Neutrophil (primary cell): ENCODE measurements around the gene VEGFD.
"Not testable (repeated sequence)": the region's sequence is repeated elsewhere in the genome, so short reads cannot be mapped to it uniquely, and the experiment has no call there.

Source experiments
- H3K27ac ChIP-seq: fragments of 200-600 bp; sonication (generic); 2 replicates; pipeline ENCODE4 v1.5.1; 2016; ENCODE audit warnings: mild to moderate bottlenecking, moderate library complexity
- H3K27me3 ChIP-seq: fragments of 200-600 bp; sonication (generic); 2 replicates; pipeline ENCODE4 v1.6.0; 2016; ENCODE audit warnings: mild to moderate bottlenecking
- H3K36me3 ChIP-seq: fragments of 200-600 bp; sonication (generic); 2 replicates; pipeline ENCODE4 v1.5.1; 2017
- H3K4me1 ChIP-seq, 2 experiments: fragments of 200-600 bp in 1 of 2; sonication (generic) in 1 of 2; 1 replicate in 1 of 2; 2 replicates in 1 of 2; pipeline versions ENCODE4 v1.5.1 to v1.6.1; 2013 to 2016; ENCODE audit warnings: low read depth in 1 of 2, low read length in 1 of 2, mild to moderate bottlenecking in 1 of 2, moderate library complexity in 1 of 2; ENCODE audit not compliant: control insufficient read depth in 1 of 2, insufficient read depth in 1 of 2
- H3K4me3 ChIP-seq, 2 experiments: fragments of 200-600 bp in 1 of 2; sonication (generic) in 1 of 2; 1 replicate in 1 of 2; 2 replicates in 1 of 2; pipeline ENCODE4 v1.5.1; 2013 to 2016; ENCODE audit warnings: low read depth in 1 of 2, low read length in 1 of 2, mild to moderate bottlenecking in 1 of 2, moderate library complexity in 1 of 2
- H3K9me3 ChIP-seq: fragments of 200-600 bp; sonication (generic); 2 replicates; pipeline ENCODE4 v1.5.1; 2016
- TF ChIP-seq, protein P1 (sequence below): fragments of 200-600 bp; sonication (generic); IDR thresholded peaks from 2 replicates; pipeline ENCODE4 v1.5.1; 2016; ENCODE audit warnings: antibody characterized with exemption

VEGFD gene

DNA sequence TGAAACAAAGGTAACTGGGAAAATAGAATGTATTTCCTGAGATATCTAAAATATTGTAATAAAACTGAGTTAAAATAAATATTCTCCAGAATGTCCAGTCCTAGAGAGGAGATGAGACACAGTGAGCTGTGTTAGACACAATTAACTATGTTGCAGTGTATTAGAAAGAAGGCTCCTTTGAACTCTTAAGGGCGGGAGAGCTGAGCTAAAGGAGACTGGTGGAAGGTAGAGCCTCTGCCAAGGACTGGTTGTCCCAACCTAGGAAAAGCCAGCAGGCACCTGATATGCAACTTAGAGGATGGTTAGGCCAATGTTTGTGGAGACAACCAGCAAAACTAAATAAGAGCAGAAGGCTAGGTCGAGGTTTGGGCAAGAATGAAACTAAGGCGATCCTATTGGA lies 73.1 kb downstream of the VEGFD start:
- no peak overlapping the region for H3K27ac ChIP-seq
- no peaks in the 10 kb centered on the region for H3K4me1 ChIP-seq
- H3K27me3 ChIP-seq: no peaks in the 10 kb centered on the region
- H3K4me3 ChIP-seq: no peak overlapping the region
- TF ChIP-seq, protein P1, sequence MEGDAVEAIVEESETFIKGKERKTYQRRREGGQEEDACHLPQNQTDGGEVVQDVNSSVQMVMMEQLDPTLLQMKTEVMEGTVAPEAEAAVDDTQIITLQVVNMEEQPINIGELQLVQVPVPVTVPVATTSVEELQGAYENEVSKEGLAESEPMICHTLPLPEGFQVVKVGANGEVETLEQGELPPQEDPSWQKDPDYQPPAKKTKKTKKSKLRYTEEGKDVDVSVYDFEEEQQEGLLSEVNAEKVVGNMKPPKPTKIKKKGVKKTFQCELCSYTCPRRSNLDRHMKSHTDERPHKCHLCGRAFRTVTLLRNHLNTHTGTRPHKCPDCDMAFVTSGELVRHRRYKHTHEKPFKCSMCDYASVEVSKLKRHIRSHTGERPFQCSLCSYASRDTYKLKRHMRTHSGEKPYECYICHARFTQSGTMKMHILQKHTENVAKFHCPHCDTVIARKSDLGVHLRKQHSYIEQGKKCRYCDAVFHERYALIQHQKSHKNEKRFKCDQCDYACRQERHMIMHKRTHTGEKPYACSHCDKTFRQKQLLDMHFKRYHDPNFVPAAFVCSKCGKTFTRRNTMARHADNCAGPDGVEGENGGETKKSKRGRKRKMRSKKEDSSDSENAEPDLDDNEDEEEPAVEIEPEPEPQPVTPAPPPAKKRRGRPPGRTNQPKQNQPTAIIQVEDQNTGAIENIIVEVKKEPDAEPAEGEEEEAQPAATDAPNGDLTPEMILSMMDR: no peak
- no peaks in the 10 kb centered on the region for H3K36me3 ChIP-seq
- H3K9me3 ChIP-seq: no peaks in the 10 kb centered on the region

DNA sequence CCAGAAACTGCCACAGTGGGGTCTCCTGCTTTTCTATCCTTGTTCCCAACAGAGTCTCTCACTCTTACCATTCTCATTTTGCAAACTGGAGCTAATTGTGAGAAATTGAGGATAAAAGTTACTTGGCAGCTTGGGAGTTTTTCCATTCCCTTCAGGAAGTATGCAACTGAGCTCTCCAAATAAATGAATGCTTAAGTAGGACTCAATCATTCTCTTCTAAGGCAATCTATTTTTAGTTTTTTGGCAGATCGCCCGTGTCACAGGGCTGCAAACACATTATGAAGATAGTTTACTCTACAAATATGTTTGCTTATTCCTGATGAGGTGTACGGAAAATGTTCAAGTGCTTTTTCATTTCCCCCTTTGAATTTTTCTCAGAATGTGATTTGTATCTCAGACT lies 74.1 kb downstream of the VEGFD start:
- Histone ChIP-seq H3K27ac (no peak overlapping the region), H3K36me3 (no peaks in the 10 kb centered on the region), H3K27me3 (no peaks in the 10 kb centered on the region), H3K4me3 (no peak overlapping the region), H3K4me1 (no peaks in the 10 kb centered on the region), H3K9me3 (no peaks in the 10 kb centered on the region)
- TF ChIP-seq, protein P1: no peak

DNA sequence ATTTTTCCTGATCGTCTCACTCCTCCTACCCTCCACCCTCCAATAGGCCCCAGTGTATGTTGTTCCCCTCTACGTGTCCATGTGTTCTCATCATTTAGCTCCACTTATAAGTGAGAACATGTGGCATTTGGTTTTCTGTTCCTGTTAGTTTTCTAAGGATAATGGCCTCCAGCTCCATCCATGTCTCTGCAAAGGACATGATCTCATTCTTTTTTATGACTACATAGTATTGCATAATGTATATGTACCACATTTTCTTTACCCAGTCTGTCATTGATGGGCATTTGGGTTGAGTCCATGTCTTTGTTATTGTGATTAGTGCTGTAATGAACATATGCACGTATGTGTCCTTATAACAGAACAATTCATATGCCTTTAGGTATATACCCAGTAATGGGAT lies 78.3 kb downstream of the VEGFD start:
- not testable (repeated sequence) for H3K36me3 ChIP-seq, H3K4me1 ChIP-seq, H3K27ac ChIP-seq, H3K9me3 ChIP-seq, H3K4me3 ChIP-seq, H3K27me3 ChIP-seq

DNA sequence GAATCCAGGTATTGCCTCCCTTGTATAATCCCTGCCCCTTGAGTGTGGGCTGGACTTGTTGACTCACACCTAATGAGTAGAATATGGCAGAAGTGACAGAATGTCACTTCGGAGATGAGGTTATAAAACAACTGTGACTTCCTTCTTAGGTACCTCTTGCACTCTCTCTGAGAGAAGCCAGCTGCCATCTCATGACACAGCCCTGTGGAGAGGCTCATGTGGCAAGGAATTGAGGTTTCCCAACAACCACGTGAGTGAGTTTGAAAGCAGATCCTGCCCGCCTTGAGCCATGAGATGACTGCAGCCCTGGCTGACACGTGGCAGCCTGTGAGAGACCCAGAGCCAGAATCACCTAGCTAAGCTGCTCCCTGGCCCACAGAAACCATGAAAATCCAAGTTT lies 82.3 kb downstream of the VEGFD start:
- Histone ChIP-seq H3K4me3 (no peak overlapping the region), H3K36me3 (no peaks in the 10 kb centered on the region), H3K9me3 (no peaks in the 10 kb centered on the region), H3K27ac (no peak overlapping the region), H3K4me1 (peaks cover 0 to 5% of the 10 kb centered on the region in 2 experiments), H3K27me3 (no peaks in the 10 kb centered on the region)
- TF ChIP-seq, protein P1: no peak

DNA sequence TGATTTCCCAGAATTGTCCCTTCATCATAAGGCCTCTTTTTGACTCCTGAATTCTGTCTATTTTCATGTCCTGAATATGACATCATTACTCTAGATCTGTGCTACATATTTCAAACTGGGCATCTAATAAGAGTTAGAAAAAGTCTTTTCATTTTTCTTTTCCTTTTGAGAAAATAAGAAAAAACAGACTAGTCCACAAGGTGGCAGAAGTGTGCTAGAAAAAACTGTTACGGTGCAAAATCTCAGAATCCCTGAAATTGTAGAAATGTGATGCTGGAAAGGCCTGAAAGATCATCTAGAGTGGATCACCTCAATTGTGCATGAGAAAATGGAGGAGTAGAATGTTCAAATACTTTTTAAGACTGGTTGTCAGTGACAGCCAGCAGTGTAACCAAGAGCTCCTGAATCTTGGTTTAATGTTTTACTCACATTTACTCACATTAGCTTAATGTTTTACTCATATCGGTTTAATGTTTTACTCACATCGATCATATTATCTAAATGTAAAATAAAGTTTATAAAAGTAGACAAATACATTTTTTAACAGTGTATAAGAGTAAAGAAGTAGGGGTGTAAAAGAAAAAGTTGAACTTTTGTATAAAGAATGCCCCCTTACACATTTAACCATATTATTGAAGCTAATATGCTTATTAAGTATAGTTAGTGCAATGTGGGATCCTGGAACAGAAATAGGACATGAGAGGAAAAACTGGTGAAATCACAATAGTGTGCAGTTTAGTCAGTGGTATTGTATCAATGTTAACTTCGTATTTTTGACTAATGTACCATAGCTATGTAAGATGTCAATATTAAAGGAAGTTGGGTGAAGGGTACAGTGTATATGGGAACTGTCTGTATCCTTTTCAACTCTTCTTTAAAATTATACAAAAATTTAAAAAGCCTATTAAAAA lies 84.0 kb downstream of the VEGFD start:
- H3K4me1 ChIP-seq: peaks cover 0 to 5% of the 10 kb centered on the region in 2 experiments
- TF ChIP-seq, protein P1: no peak

DNA sequence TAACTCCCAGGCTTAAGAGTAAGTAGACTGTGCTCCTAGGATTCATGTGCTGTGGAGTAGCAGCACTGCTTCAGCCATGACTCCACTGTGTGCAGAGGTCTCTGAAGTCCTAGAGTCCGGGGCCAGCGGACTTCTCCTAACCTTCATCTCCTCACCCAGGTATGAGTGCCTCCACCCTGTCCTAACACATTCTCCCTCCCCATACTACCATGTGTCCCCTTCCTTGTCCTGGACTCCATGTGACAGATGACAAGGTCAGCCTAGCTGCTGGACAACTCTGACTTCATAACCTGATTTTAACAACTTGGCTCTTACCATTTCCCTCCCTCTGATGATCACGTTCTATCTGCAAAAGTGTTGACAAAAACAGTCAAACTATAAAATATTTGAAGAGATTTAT lies 85.4 kb downstream of the VEGFD start:
- TF ChIP-seq, protein P1: no peak
- no peaks in the 10 kb centered on the region for H3K36me3 ChIP-seq

More for the DNA sequence above, 84.0 kb downstream of the VEGFD start:
- Histone ChIP-seq H3K27ac (no peak overlapping the region), H3K4me3 (no peak overlapping the region), H3K9me3 (no peaks in the 10 kb centered on the region), H3K27me3 (no peaks in the 10 kb centered on the region), H3K36me3 (no peaks in the 10 kb centered on the region)

More for the DNA sequence above, 85.4 kb downstream of the VEGFD start:
- Histone ChIP-seq H3K27me3 (no peaks in the 10 kb centered on the region), H3K4me1 (peaks cover 0 to 5% of the 10 kb centered on the region in 2 experiments), H3K9me3 (no peaks in the 10 kb centered on the region), H3K27ac (no peak overlapping the region), H3K4me3 (no peak overlapping the region)
